SK-N-MC (cell line): ENCODE results near the gene IKBKE.

ENCODE experiments used
- EZH2 ChIP-seq: fragments of 200-600 bp; sonication (generic); IDR thresholded peaks from one replicate; pipeline ENCODE4 v1.6.1; 2017; ENCODE audit warnings: antibody characterized with exemption
- FOXP2 ChIP-seq: optimal IDR thresholded peaks from 2 replicates; pipeline ENCODE3; 2011; ENCODE audit warnings: mild to moderate bottlenecking, moderate library complexity; ENCODE audit not compliant: insufficient read depth; ENCODE audit errors: extremely low read length, control extremely low read depth
- POLR2AphosphoS5 ChIP-seq: IDR thresholded peaks from 2 replicates; pipeline ENCODE4 v1.6.1; 2012; ENCODE audit warnings: mild to moderate bottlenecking, low read depth, low read length, borderline replicate concordance

DNA sequence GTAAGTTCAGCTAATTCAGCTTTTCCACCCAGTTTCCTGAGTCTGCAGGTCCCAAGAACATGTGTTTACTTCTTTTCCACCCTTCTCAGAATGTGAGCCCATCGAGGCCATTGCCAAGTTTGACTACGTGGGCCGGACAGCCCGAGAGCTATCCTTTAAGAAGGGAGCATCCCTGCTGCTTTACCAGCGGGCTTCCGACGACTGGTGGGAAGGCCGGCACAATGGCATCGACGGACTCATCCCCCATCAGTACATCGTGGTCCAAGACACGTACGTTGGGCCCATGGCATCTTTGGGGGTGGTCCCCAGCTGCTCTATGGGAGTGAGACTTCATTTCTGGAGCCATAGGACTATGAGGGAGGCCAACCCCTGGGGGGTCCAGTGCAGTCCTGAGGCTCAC, 17.2 kb upstream of the IKBKE start:
- TF ChIP-seq EZH2 (no peak), POLR2AphosphoS5 (no peak), FOXP2 (no peak)
